HG03159 (cell line): ENCODE results near the gene BTN1A1.
"Not testable (repeated sequence)": the region's sequence is repeated elsewhere in the genome, so short reads cannot be mapped to it uniquely, and the experiment has no call there.

ENCODE experiments used
- ATAC-seq: cut with Tn5 transposase; IDR thresholded peaks from one replicate; pipeline ENCODE4 v1.9.1; 2021; ENCODE audit warnings: mild to moderate bottlenecking, moderate library complexity; ENCODE audit not compliant: unreplicated experiment

The BTN1A1 gene

DNA sequence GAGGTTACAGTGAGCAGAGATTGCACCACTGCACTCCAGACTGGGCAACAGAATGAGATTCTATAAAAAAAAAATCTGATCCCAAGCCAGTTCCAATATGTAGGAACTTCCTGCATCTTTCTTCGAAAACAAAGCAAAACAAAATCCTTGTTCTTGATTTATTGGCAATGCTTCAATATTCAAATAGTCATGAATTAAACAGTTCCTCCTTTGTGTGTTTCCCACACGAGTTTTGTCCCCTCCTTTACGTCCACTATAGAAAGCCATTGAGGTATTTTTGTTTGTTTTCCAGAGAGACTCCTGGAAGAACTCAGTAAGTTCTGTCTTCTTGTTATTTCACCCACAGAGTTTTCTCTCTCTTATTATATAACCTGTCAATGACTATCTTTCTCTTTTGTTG lies 7.6 kb downstream of the BTN1A1 start:
- ATAC-seq: no peak

DNA sequence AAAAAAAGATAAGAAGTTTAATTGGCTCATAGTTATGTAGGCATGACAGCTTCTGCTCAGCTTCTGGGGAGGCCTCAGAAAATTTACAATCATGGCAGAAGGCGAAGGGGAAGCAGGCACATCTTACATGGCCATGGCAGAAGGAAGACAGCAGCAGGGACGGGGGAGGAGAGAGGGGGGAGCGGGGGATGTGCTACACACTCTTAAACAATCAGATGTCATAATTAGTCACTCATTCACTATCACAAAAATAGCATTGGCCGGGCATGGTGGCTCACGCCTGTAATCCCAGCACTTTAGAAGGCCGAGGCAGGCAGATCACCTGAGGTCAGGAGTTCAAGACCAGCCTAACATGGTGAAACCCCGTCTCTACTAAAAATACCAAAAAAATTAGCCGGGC lies 10.9 kb downstream of the BTN1A1 start:
- ATAC-seq: not testable (repeated sequence)

DNA sequence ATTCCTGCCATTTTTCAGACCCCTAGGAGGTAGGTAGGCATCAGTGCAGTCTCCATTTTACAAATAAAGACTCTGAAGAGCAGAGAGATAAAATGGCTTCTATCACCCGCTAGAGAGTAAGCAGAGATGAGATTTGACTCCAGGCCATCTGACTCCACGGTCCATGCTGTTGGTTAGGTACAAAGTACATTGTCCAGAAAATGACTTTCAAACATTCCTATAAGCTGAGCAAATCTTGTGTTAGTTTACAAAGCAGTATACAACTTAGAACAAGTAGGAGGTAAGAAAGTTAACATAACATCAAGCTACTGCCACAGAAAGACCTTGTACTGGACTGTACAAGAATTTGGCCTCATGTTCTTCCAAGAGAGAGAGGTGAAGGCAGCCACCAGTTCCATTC lies 14.9 kb downstream of the BTN1A1 start:
- ATAC-seq: no peak

DNA sequence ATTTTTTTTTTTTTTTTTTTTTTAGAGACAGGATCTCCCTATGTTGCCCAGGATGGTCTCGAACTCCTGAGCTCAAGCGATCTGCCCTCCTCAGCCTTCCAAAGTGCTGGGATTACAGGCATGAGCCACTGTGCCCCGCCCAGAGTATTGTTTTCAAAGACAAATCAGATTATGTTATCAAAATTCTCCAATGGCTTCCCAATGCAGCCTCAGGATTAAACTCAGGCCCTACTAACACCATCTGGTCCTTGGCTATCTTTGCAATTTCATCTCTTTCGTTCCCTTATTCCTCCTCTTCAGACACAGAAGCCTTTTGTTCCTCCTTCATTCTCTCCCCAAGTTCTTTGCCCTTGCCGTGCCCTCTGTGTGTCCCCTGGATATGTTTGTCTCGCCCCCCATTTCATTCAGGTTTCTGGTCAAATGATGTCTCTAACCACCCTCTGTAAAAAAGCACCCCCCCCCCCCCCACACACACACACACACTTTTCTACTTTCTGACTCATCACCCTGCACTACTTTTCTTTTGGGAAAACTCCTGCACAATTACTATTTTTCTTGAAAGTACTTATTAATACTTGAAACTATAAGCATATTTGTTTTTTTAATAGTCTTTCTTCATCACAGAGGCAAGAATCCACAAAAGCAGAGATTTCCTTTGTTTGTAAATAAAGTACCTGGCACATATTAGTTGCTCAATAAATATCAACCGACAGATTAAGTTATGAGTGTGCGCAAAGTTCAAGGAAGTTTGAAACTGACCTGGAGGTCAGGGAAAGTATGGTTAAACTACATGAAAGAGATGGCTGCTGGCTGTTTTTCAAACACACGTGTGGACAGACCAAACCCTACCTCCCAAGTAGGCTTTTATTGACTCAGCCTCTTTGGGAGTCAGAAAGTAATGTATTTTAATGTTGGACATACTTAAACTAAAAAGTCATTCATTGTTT lies 16.7 kb downstream of the BTN1A1 start:
- no peak for ATAC-seq

DNA sequence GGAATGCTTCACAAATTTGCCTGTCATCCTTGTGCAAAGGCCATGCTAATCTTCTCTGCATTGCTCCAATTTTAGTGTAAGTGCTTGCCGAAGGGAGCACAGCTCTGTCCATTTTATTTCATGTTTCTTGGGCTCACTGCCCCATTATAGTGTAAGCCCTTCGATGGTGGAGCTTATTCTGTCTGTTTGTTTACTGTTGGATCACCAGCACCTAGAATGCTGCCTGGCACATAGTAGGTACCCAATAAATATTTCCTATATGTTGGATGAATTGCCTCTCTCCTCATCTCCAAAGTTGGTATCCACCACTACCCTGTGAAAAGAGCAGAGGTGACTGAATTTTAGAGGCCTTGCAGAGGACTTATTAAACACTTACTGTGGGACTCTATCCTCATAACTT lies 19.3 kb downstream of the BTN1A1 start:
- no peak for ATAC-seq

DNA sequence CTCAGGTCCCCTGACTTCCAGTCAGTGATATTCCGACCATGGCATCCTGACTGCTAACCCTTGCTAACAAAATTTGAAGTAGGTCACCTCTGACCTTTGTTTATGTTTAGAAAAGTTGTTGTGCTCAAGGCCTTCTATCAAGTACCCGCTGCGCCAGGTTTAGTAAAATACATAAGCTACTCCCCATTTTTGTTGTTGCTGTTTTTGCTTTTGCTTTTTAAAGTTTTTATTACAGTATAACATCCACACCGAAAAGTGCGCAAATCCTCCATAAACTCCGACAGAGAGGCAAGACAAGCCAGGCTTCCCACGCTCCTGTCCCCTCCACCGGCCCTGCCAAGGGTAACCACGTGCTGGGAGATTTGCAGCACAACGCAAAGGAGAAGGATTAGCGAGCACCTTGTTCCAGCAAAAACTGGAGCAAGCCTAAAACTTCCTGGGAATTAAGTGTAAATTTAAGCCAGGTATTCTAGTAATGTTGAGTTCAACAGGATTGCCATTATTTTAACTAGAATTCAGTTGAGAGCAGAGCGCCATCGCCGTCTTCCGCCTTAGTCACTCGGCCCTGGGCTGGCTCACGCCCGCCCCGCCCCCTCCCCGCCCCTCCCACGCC lies 20.2 kb downstream of the BTN1A1 start:
- peak; percentile 39 for ATAC-seq

DNA sequence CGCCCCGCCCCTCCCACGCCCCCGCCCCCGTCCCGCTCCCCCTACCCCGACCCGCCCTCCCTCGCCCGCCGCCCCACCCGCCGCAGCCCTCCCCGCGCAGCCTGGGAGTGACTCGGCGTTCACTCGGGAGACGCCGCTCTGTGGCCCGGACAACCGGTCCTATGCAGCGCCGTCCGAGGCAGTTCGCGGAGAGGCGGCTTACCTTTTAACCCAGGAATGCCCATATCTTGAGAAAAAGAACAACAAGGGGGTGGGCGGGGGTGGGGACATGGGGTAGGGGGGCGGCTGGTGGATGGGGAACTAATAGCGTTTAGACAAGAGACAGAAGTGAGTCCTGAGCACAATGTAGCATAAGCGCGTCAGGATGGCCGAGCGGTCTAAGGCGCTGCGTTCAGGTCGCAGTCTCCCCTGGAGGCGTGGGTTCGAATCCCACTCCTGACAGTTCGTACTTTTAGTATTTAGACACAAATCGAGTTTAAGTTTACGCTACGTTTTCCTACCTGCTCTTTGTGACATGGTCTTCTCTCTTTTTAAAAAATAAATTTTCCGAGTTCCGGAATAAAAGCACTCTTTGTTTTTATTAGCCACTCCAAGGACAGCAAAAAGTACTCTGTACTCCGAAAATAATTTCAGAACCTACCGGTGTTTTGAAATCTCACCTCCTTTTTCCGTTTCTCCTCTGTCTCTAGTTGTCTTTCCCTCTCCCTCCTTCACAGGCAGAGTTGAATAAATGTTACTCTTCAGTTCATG lies 20.9 kb downstream of the BTN1A1 start:
- ATAC-seq: peak; percentile 57

DNA sequence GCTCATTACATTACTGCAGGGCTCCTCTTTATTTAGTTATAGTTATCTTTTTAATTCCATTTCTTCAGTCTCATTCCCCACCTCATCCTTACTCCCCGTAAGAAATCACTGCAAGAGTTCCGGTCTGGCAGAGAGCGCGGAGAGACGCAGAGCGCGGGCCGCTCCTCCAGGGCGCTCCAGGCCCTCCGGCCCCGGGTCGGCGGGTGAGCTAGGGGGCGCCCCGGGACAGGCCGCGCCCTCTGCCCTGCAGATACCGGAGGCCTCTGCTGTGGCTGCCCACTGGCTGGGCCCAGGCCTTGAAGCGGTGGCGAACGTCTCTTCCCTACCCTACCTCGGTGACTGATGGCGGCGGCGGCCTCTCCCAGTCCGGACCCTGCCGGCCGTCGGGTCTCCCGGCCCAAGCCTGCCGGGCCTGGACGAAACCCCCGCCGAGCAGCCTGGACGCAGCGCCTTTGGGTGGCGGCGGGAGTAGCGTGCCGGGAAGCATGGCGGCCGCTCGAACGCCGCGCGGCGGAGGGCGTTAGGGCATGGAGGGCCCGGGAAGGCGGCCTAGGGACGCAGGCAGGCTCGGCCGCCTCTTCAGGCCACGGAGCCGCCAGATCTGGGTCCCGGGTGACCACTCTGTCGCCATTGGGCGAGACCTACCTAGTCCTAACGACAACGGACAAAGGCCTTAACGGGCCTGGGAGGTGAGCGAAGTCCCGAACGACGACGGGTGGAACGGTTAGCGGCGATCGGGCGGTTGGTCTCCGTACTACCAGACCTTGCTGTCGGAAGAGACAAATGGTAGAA lies 21.7 kb downstream of the BTN1A1 start:
- peak; percentile 64 for ATAC-seq

DNA sequence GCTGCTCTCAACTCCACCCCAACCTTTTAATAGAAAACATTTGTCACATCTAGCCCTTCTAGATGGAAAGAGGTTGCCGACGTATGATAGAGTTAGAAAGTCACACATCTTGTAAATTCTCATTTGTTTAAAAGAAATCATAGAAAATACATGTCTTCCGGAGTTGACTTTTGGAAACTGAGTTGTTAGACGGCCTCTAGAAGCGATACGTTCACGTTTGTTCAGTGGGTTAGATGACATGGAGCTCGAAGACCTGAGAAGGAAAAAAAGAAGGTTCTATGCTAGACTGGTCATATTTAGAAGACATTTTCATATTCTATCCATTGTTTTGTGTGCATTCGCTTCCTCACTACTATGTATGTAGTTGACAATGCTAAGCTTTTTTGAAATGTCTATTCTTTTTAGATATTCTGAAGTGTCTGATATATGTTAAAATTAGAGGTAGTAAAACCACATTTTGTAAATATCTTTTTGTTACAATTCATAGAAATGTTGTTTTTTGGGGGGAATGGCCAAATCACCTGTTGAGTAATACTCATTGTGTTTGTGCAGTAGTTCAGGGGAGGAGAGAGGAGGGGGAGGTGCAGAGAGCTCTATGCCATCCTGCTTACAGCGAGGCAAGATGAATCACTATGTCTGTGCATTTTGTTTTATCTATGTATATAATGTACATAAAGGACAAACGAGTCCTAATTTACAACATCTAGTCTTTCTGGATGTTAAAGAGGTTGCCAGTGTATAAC lies 22.6 kb downstream of the BTN1A1 start:
- not testable (repeated sequence) for ATAC-seq

DNA sequence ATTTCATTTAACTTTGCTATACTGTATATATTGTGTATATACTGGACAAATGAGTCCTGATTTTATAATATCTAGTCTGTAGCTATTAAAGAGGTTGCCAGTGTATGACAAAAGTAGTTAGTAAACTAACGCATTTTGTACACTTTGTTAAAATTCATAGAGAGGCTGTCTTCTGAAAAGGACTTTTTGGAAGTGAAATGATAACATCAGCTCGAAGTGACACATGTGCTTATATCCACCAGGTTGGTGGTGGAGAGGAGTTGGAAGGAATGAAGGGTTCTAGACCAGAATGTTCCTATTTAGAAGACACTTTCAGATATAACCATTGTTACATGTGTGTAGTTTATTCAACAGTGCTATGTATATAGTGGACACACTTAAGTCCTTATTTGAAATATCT lies 24.2 kb downstream of the BTN1A1 start:
- not testable (repeated sequence) for ATAC-seq

DNA sequence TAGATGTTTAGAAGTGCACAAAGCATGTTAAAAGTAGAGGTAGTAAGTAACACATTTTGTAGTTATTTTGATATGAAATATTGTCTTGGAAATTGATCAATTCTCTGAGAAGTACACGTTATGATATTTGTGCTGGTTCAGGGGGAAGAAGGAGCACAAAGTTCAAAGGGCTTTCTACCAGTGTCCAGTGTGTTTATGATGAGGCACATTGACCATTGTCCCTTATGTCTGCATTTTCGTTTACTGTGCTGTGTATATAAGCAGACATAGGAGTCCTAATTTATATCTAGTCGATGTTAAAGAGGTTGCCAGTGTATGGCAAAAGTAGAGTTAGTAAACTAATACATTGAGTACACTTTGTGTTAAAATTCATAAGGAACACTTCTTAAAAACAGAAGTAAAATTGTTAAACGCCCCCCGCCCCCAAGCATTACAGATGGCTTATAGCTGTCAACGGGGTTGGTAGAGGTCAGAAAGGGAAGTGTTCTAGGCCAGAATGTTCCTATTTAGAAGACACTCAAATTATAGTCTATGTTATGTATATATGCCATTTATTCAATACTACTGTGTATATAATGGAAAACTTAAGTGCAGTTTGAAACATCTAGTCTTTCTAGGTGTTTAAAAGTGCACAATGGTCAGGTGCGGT lies 24.7 kb downstream of the BTN1A1 start:
- ATAC-seq: no peak

DNA sequence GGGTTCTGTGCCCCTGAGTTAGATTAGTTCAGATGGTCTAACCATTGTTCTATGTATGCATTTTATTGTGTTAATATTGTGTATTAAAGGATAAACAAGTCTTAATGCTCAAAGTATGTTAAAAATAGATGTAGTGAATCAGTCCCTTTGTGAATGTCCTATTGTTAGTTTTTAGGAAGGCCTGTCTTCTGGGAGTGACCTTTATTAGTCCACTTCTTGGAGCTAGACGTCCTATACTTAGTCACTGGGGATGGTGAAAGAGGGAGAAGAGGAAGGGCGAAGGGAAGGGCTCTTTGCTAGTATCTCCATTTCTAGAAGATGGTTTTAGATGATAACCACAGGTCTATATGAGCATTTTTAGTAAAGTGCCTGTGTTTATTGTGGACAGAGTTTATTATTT lies 25.7 kb downstream of the BTN1A1 start:
- ATAC-seq: no peak

DNA sequence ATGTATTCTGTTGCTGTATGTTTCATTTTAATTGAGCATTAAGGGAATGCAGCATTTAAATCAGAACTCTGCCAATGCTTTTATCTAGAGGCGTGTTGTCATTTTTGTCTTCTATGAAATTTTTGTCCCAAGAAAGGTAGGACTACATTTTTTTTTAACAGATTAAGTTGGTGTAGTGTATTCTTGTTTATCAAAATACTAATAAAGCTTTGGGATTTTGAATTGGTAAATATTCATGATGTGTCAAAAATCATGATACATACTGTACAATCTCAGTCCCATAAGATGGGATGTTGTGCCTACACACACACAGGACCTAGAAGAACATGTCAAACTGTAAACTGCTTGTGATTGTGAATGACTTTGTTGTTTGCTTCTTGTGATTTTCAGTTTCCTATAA lies 26.8 kb downstream of the BTN1A1 start:
- no peak for ATAC-seq

DNA sequence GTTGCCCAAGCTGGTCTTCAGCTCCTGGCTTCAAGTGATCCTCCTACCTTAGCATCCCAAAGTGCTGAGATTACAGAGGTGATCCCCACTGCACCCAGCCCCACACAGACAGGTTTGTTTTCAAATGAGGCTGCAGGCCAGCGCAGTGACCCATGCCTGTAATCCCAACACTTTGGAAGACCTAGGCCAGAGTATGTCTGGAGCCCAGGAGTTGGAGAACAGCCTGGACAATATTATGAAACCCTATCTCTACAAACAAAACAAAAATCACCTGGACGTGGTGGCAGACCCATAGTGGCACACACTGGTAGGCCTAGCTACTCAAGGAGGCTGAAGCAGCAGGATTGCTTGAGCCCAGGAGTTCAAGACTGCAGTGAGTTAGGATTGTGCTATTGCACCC lies 30.1 kb downstream of the BTN1A1 start:
- no peak for ATAC-seq

DNA sequence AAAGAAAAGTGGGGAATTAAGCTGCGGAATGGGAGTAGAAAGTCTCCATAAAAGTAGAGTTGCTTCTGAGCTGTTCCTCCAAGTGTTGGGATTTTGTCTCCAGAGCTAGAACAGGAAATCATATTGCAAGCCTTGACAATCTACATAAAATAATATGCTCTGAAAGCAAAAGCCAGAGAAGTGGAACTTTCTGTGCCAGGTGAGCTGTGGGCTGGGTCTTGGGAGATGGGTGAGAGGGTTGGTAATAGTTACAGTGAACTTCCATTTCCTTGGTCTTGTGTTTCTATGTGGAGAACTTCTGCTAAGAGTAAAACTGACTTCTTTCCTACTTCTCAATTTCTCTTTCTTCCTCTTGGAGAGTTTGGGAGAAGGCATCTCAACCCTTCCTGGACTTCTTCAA lies 31.8 kb downstream of the BTN1A1 start:
- ATAC-seq: no peak

DNA sequence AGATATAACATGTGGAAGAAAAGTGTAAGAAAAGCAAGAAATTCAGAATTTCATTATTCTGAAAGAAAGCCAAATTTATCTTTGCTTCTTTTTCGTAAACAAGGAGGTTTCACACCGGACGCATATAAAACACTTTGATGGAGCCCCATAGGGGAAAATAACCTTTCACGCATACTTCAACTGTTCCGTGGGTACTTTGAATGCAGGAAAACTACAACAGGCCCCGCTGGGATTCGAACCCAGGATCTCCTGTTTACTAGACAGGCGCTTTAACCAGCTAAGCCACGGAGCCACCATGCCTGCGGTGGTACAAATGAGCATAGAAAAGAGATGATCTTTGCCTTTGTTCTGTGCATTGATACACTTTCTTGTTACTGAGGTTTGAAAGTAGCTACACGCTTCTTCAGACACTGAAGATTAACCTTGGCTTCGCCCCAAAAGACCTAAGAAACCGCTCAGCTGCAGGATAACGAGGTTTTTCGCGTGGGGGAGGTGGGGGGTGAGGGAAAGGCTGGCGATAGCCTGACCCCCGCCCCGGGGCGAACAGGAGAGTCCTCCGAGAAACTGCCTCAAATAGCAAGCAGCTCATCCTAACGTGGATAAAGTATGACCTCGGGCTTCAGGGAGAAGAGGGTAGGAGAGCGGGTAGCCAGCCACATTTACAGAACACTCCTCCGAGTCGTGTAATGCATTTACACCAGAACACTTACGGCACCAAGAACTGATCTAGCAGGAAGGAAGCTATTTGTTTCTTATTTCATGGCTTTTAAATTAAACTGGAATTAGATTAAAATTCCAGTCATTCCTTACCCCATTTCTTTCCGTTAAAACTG lies 32.8 kb downstream of the BTN1A1 start:
- ATAC-seq: no peak

DNA sequence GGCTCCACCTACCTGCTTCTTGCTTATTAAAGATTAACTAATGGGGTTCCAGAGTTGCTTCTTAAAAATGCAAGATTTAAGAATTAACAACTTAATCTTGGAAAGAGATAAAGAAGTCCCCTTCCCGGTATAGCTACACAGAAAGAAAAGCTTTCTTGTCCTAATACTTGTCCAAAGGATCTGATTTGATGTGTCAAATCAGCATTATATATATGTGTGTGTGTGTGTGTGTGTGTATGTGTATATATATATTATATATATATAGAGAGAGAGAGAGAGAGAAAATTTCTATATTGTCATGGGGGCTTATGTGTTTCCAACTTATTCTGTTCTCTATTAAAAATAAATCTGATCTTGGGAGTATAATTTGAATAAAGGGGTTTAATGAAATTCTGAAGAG lies 33.4 kb downstream of the BTN1A1 start:
- ATAC-seq: no peak

DNA sequence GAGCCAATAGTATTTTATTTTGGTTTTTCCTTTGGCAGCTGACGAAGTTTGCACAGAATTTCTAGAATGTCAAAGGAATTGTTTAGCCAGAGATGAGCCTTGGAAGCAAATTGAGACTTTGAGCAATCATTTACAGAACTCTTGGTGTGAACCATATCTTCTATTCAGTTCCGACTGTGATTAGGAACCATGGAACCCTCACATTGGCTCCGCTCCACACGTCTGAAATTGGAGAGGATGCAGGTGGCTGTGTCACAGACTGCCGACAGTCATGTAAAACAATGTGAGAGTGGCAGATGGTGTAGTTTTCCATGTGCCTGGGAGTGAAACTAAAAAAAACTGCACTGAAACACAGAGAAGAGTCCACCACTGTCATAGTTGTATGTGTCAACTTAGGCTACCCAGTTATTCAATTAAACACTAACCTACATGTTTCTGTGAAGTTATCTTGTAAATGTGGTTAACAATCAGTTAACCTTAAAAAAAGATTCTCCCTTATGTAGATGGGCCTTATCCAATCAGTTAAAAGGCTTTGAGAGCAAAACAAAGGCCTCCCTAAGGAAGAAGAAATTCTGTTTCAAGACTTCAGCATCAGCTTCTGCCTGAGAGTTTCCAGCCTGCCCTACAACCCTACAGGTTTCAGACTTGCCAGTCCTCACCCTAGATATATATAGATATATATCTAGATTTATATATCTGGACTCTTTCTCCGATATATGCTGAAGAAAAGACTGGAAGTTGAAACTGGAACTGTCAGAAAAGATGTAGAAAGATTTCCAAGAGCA lies 34.8 kb downstream of the BTN1A1 start:
- no peak for ATAC-seq
